B cell (primary cell): ENCODE results near the gene AP1G1. TPM values are rescaled to one million over a fixed set of nuclear protein-coding genes. Genes with fewer than 3 reads are reported as not detected.

ENCODE experiments used
- ATAC-seq: fragments of 200-7000 bp; cut with Tn5 transposase; one replicate; pipeline ENCODE4 v1.10.0; 2021; ENCODE audit warnings: low read depth, mild to moderate bottlenecking, moderate number of reproducible peaks, moderate library complexity
- CTCF ChIA-PET: fragments of 350-600 bp; sonication (Branson Sonifier 250); formaldehyde crosslinking; loops from one replicate; lab custom pipeline; 2021; ENCODE audit warnings: antibody characterized with exemption, inconsistent platforms; lab: Charles Lee
- POLR2A ChIA-PET: fragments of 350-600 bp; sonication (Branson Sonifier 250); formaldehyde crosslinking; loops from one replicate; lab custom pipeline; 2021; ENCODE audit warnings: antibody characterized with exemption; lab: Charles Lee
- DNase-seq: peaks from one replicate; pipeline ENCODE4 v3.0.0; 2013
- H2AFZ ChIP-seq: 2 replicates; pipeline ENCODE4 v1.6.1; 2012; ENCODE audit warnings: mild to moderate bottlenecking, low read depth, low read length; ENCODE audit not compliant: insufficient read depth, poor library complexity, severe bottlenecking
- H3K27ac ChIP-seq, 2 donors: 1 replicate in 1 of 2; 2 replicates in 1 of 2; pipeline ENCODE4 v1.5.1; 2012 to 2013; ENCODE audit warnings: low read length in 2 of 2, mild to moderate bottlenecking in 2 of 2, moderate library complexity in 1 of 2
- H3K27me3 ChIP-seq, 4 experiments: fragments of 200-600 bp in 1 of 4; sonication (generic) in 1 of 4; replicated peaks in 1 of 4; 1 replicate in 2 of 4; 2 replicates in 2 of 4; pipeline versions ENCODE4 v1.6.1 to v1.7.0; 2013 to 2016; ENCODE audit warnings: low read length in 3 of 4, mild to moderate bottlenecking in 2 of 4, mixed read lengths in 1 of 4, moderate library complexity in 1 of 4; ENCODE audit not compliant: insufficient read depth in 4 of 4, control insufficient read depth in 3 of 4; ENCODE audit errors: control extremely low read depth in 1 of 4
- H3K36me3 ChIP-seq, 2 experiments: replicated peaks in 1 of 2; 1 replicate in 1 of 2; 2 replicates in 1 of 2; pipeline versions ENCODE4 v1.6.1 to v1.7.1; 2013; ENCODE audit warnings: low read length in 1 of 2; ENCODE audit not compliant: insufficient read depth in 2 of 2, control insufficient read depth in 1 of 2; ENCODE audit errors: control extremely low read depth in 1 of 2, extremely low read depth in 1 of 2
- H3K4me1 ChIP-seq, 2 donors: fragments of 200-600 bp in 1 of 2; sonication (generic) in 1 of 2; 1 replicate in 1 of 2; 2 replicates in 1 of 2; pipeline versions ENCODE4 v1.5.1 to v1.6.1; 2013 to 2017; ENCODE audit warnings: low read length in 2 of 2; ENCODE audit not compliant: control insufficient read depth in 2 of 2, insufficient read depth in 2 of 2
- H3K4me2 ChIP-seq: replicated peaks from 2 replicates; pipeline ENCODE3; 2012; ENCODE audit warnings: mild to moderate bottlenecking, low read depth, low read length; ENCODE audit not compliant: poor library complexity, severe bottlenecking
- H3K4me3 ChIP-seq, 5 experiments: fragments of 200-600 bp in 1 of 5; sonication (generic) in 1 of 5; 1 replicate in 3 of 5; 2 replicates in 2 of 5; pipeline versions ENCODE4 v1.5.1 to v1.7.0; 2011 to 2016; ENCODE audit warnings: low read length in 4 of 5, mild to moderate bottlenecking in 4 of 5, low read depth in 2 of 5, control low read depth in 1 of 5, moderate library complexity in 1 of 5; ENCODE audit not compliant: insufficient read depth in 1 of 5; ENCODE audit errors: control extremely low read depth in 1 of 5, extremely low read depth in 1 of 5
- H3K79me2 ChIP-seq: fragments of 200-600 bp; sonication (generic); one replicate; pipeline ENCODE4 v1.6.0; 2016; ENCODE audit warnings: low read length; ENCODE audit not compliant: control insufficient read depth, insufficient read depth
- H3K9ac ChIP-seq: fragments of 200-600 bp; sonication (generic); 2 replicates; pipeline ENCODE4 v1.6.1; 2017; ENCODE audit warnings: mild to moderate bottlenecking, low read length, moderate library complexity
- H3K9me3 ChIP-seq, 3 donors: one replicate each; pipeline versions ENCODE4 v1.6.1 to v1.7.1; 2013; ENCODE audit warnings: low read length in 2 of 3; ENCODE audit not compliant: control insufficient read depth in 2 of 3, insufficient read depth in 1 of 3; ENCODE audit errors: control extremely low read depth in 1 of 3
- H4K20me1 ChIP-seq: 2 replicates; pipeline ENCODE4 v1.6.0; 2012; ENCODE audit warnings: mild to moderate bottlenecking, low read length; ENCODE audit not compliant: insufficient read depth, control insufficient read depth, poor library complexity, severe bottlenecking
- H3K27ac Mint-ChIP-seq: one replicate; pipeline ENCODE4 v1.8.0; 2021; ENCODE audit warnings: mixed read lengths
- H3K27me3 Mint-ChIP-seq: one replicate; pipeline ENCODE4 v1.8.0; 2021; ENCODE audit warnings: mixed read lengths
- H3K4me1 Mint-ChIP-seq: one replicate; pipeline ENCODE4 v1.8.0; 2021; ENCODE audit warnings: mixed read lengths
- H3K4me3 Mint-ChIP-seq: one replicate; pipeline ENCODE4 v1.8.0; 2021; ENCODE audit warnings: mixed read lengths
- H3K9me3 Mint-ChIP-seq: one replicate; pipeline ENCODE4 v1.8.0; 2022; ENCODE audit warnings: mixed read lengths; ENCODE audit not compliant: insufficient read depth
- CTCF ChIP-seq: fragments of 200-600 bp; IDR thresholded peaks from one replicate; pipeline ENCODE4 v1.8.0; 2022; ENCODE audit warnings: antibody characterized with exemption, mild to moderate bottlenecking
- EZH2 ChIP-seq: IDR thresholded peaks from 2 replicates; pipeline ENCODE4 v1.6.1; 2012; ENCODE audit warnings: borderline replicate concordance, low read depth, mild to moderate bottlenecking, moderate library complexity, low read length; ENCODE audit not compliant: insufficient read depth, poor library complexity, severe bottlenecking
- WGBS: methylation state at CpG from one replicate; pipeline ENCODE4 v1.1.5; 2013; ENCODE audit warnings: missing lambda C conversion rate; ENCODE audit not compliant: insufficient coverage; 5-methylcytosine and 5-hydroxymethylcytosine counted together
- intact Hi-C: fragments of 100-400 bp; cut with micrococcal nuclease; formaldehyde crosslinking; loops from one replicate; pipeline ENCODE4 v1.10.0; 2022
- polyA plus RNA-seq: library from polyadenylated mRNA; depleted of rRNA; stranded (reverse); fragments of >200 nt; gene quantifications from 2 replicates; pipeline ENCODE4 v1.2.3, GENCODE V29; 2012
- total RNA-seq, 2 donors: library from RNA; stranded (reverse); fragments of 120-200 nt in 1 of 2; gene quantifications; 1 replicate in 1 of 2; 2 replicates in 1 of 2; pipeline versions ENCODE4 v1.2.3 to v1.2.4, GENCODE V29; 2013 to 2022

Gene AP1G1
- total and polyA plus RNA-seq, 2 donors (not counting 1 experiment from before 2014, with no cell fraction given), result 43.8 to 142 TPM

DNA sequence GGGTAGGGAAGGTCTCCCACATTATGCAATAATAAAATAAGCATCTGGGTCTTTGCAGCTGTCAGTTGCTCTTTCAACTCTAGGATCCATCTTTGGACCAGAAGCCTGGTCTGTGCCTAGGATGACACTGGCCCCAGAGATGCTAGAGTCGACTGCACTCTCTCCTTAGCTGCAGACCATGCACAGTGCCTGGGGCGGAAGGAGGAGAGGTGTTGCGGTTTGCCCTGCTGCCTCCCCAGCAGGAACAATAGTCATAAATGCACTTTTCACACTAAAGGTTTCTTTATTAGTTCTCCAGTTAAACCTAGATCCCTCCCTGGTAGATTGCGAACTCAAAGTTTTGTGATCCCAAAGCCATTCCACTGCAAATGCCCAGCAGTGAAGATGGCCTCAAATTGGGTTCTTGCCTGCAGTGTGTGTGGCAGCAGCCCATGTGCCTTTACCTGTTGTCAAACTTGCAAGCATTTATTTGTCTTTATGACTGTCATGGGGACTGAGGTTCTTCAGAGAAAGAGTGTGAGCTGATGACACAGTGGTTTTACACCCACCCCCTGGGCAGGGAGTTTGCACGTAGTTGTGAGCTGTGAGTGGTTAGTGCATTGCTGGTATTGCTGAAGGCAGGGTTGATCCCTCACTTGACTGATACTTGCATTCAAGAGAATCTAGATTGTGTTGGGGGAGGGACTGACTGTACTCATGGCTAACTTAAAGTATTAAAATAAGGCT lies 47.5 kb upstream of the AP1G1 start:
- no peak overlapping the region for H3K9ac ChIP-seq
- no peaks in the 10 kb centered on the region for H3K27me3 ChIP-seq
- Mint-ChIP-seq H3K4me3 (no peak overlapping the region), H3K4me1 (peaks cover 54% of the 10 kb centered on the region), H3K27me3 (no peaks in the 10 kb centered on the region), H3K9me3 (no peaks in the 10 kb centered on the region), H3K27ac (peak overlapping the region; percentile 46)
- H3K79me2 ChIP-seq, result peaks cover 49% of the 10 kb centered on the region
- no peak overlapping the region for H2AFZ ChIP-seq
- ATAC-seq (no peak), DNase-seq (no peak)
- no peak overlapping the region for H3K4me3 ChIP-seq
- ChIA-PET POLR2A (interaction anchor here (3.2 kb wide), 1 partner anchor 48 kb away, joined by 8 read pairs; the partner anchor contains the start of gene AP1G1), CTCF (interaction anchor here (1.1 kb wide), 1 partner anchor 27 kb away, joined by 3 read pairs; no protein-coding TSS in a partner anchor)
- TF ChIP-seq EZH2 (no peak), CTCF (no peak)
- H3K4me1 ChIP-seq, result peaks cover 22 to 28% of the 10 kb centered on the region in 2 donors
- intact Hi-C loops, result no loop called here
- H3K27ac ChIP-seq, result no peak overlapping the region
- no peak overlapping the region for H3K4me2 ChIP-seq
- H3K36me3 ChIP-seq, result peaks cover 0 to 41% of the 10 kb centered on the region in 2 experiments
- no peaks in the 10 kb centered on the region for H3K9me3 ChIP-seq
- WGBS, result 92% methylated on average over 5 of the region's 5 CpGs
- H4K20me1 ChIP-seq, result peaks cover 6% of the 10 kb centered on the region

- no peaks in the 10 kb centered on the region for H3K9me3 Mint-ChIP-seq
- Histone ChIP-seq H3K4me3 (no peak overlapping the region), H3K9ac (no peak overlapping the region), H3K27ac (peak overlapping the region in 1 of 2 donors; percentile 81), H2AFZ (no peak overlapping the region), H3K79me2 (peaks cover 58% of the 10 kb centered on the region), H3K27me3 (no peaks in the 10 kb centered on the region), H4K20me1 (peaks cover 6% of the 10 kb centered on the region), H3K4me1 (peaks cover 22 to 28% of the 10 kb centered on the region in 2 donors), H3K4me2 (peak overlapping the region; percentile 50), H3K36me3 (peaks cover 0 to 45% of the 10 kb centered on the region in 2 experiments), H3K9me3 (no peaks in the 10 kb centered on the region)
- ATAC-seq (no peak), DNase-seq (no peak)
- H3K4me1 Mint-ChIP-seq, result peaks cover 54% of the 10 kb centered on the region
- POLR2A ChIA-PET, result interaction anchor here (3.2 kb wide), 1 partner anchor 46 kb away, joined by 8 read pairs; the partner anchor contains the start of gene AP1G1
- CTCF ChIA-PET, result interaction anchor here (0.5 kb wide), 2 partner anchors 52 to 80 kb away, joined by 3 to 4 read pairs; no protein-coding TSS in a partner anchor
- H3K4me3 Mint-ChIP-seq, result no peak overlapping the region
- H3K27me3 Mint-ChIP-seq, result no peaks in the 10 kb centered on the region
- no peak for TF ChIP-seq EZH2
- TF ChIP-seq CTCF, result no peak
- WGBS, result 100% methylated on average over 1 of the region's 4 CpGs
- H3K27ac Mint-ChIP-seq, result peak overlapping the region; percentile 90
- intact Hi-C loops, result no loop called here
These were observed 45.8 kb upstream of the AP1G1 start for GRCh38 chr16:71854369-71854948.
